ENCODE measurements around the gene LAMA2. TPM values are rescaled to one million over a fixed set of nuclear protein-coding genes. Genes with fewer than 3 reads are reported as not detected.

Gene LAMA2
- total RNA-seq, 1 donor from 2014 or later, result 0.27 TPM

DNA sequence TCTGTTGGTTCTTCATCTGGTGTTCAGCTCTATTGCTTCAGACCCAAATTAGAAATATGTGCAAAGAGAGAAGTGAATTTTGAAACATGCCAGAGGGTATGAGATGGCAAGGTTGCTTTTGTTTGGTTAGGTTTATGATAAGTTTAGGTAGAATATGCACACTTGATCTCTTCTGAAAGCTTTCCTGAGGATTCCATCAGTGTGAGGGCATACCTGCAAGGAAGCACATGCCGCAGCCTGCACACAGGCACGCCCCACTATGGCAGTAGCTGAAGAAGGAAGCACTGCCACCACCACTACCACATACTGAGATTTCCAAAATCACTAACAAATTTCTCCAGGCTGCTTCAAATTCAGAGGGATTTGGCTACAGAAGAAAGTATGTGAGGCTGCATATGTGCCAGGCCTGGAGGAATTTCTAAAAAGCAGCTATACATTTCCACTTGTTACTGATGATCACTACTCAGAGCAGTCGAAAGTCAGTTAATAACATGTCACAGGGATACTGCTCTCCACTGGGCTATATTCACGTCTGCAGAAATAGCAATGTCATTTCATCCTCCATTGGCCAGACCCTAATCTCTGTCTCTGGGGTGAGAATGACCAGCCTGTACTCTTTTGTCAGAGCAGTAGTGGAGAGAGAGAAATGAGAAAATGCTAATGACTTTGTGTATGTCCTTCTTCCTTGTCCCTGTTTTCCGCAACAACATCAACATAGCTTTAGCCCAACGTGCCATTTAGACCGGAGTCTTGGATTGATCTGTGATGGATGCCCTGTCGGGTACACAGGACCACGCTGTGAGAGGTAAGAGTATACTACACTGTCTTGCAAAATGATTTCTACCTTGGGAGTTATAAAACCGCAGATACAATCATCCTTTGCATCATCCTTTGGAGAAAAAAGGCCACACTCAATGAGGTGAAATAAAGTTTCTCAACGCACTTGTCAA is 396.7 kb downstream of the LAMA2 start:
- ATAC-seq (ENCODE audit: low read depth) (no peak), DNase-seq (no peak)
- TF ChIP-seq, protein P1, sequence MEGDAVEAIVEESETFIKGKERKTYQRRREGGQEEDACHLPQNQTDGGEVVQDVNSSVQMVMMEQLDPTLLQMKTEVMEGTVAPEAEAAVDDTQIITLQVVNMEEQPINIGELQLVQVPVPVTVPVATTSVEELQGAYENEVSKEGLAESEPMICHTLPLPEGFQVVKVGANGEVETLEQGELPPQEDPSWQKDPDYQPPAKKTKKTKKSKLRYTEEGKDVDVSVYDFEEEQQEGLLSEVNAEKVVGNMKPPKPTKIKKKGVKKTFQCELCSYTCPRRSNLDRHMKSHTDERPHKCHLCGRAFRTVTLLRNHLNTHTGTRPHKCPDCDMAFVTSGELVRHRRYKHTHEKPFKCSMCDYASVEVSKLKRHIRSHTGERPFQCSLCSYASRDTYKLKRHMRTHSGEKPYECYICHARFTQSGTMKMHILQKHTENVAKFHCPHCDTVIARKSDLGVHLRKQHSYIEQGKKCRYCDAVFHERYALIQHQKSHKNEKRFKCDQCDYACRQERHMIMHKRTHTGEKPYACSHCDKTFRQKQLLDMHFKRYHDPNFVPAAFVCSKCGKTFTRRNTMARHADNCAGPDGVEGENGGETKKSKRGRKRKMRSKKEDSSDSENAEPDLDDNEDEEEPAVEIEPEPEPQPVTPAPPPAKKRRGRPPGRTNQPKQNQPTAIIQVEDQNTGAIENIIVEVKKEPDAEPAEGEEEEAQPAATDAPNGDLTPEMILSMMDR (IDR thresholded peaks at IDR 0.05), result no peak
- H3K36me3 Mint-ChIP-seq (ENCODE audit: low read depth), result no peaks in the 10 kb centered on the region
- H3K9me3 Mint-ChIP-seq, result no peaks in the 10 kb centered on the region
- ChIA-PET POLR2A (no interaction called here), CTCF (no interaction called here)
- intact Hi-C loops (cut with micrococcal nuclease), result no loop called here
- H3K27me3 Mint-ChIP-seq, result no peaks in the 10 kb centered on the region
- no peak overlapping the region for H3K4me3 Mint-ChIP-seq
- no peak overlapping the region for H3K27ac Mint-ChIP-seq
- no peaks in the 10 kb centered on the region for H3K4me1 Mint-ChIP-seq

DNA sequence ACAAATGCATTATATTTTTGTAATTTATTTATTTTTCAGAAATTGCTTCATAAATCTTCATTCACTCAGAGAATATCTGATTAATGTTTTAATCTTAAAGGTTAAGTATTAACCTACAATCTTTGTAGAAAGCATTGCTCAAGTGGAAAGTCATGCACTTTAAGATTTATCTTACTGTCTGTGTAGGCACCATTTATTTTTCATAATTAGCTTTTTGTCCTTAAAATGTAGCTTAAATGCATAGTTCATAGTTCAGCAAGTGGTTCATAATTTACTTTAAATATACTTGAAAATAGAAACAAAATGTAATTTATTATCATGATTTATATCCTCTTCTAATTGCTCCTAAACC is 397.3 kb downstream of the LAMA2 start:
- ATAC-seq (ENCODE audit: low read depth), result no peak
- H3K9me3 Mint-ChIP-seq, result no peaks in the 10 kb centered on the region

DNA sequence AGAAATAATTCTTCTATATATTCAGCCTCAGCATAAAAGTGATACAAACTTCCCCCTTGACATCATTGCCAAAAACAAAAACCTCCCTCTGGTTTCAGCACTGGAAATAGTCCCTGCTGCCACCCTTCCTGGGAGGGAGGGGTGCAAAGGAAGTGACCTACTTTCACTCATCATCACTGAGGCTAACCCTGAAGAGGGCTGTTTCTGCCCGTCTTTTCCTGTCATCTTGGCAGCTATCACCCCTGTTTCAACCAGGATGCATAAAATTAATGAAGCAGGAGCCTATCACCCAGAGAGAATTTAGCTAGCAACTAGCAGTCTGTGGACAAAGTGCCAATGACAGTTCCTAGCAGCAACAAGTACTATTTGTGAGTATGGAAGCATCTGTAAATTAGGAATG is 397.8 kb downstream of the LAMA2 start:
- no peak for ATAC-seq (ENCODE audit: low read depth)

More for the DNA sequence above, 397.3 kb downstream of the LAMA2 start:
- H3K27ac Mint-ChIP-seq, result no peak overlapping the region
- POLR2A ChIA-PET, result no interaction called here
- CTCF ChIA-PET, result no interaction called here
- no peak for DNase-seq
- TF ChIP-seq, protein P1 (IDR thresholded peaks at IDR 0.05), result no peak
- no peaks in the 10 kb centered on the region for H3K36me3 Mint-ChIP-seq (ENCODE audit: low read depth)
- no peaks in the 10 kb centered on the region for H3K27me3 Mint-ChIP-seq
- no peaks in the 10 kb centered on the region for H3K4me1 Mint-ChIP-seq
- no peak overlapping the region for H3K4me3 Mint-ChIP-seq
- intact Hi-C loops (cut with micrococcal nuclease), result no loop called here

DNA sequence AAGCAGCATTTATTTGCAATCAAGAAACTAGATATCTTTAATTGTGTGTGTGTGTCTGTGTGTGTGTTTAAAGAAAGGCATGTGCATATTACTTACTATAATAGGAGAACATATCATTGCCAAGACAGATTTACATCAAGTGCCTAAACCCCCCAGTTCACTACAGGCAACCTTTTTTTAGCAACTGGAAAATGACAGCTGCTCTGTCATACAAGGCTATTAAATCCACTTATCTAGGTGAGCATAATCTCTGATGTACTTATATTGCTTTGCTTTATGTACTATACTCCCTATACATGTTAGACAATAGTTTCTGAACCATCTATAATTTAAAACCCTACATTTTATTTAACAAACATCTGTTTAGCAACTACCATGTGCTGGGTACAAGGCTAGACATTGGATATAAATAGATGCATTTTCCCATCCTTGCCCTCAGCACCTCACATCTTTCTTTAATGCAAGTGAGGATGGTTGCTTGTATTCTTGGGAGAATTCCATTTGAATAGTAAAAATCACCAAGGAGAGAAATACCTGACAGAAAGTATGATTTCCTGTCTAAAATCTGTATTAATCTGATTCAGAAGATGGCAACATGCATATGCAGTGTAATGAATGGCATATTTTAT is 398.3 kb downstream of the LAMA2 start:
- no peaks in the 10 kb centered on the region for H3K4me1 Mint-ChIP-seq
- TF ChIP-seq, protein P1 (IDR thresholded peaks at IDR 0.05), result no peak
- DNase-seq (no peak), ATAC-seq (ENCODE audit: low read depth) (no peak)
- no peaks in the 10 kb centered on the region for H3K27me3 Mint-ChIP-seq
- H3K4me3 Mint-ChIP-seq, result no peak overlapping the region
- no peak overlapping the region for H3K27ac Mint-ChIP-seq
- H3K36me3 Mint-ChIP-seq (ENCODE audit: low read depth), result no peaks in the 10 kb centered on the region
- no peaks in the 10 kb centered on the region for H3K9me3 Mint-ChIP-seq
- CTCF ChIA-PET, result no interaction called here
- POLR2A ChIA-PET, result no interaction called here
- intact Hi-C loops (cut with micrococcal nuclease), result no loop called here

More for the DNA sequence above, 397.8 kb downstream of the LAMA2 start:
- Mint-ChIP-seq H3K27me3 (no peaks in the 10 kb centered on the region), H3K36me3 (ENCODE audit: low read depth) (no peaks in the 10 kb centered on the region), H3K9me3 (no peaks in the 10 kb centered on the region), H3K4me3 (no peak overlapping the region), H3K27ac (no peak overlapping the region), H3K4me1 (no peaks in the 10 kb centered on the region)
- intact Hi-C loops (cut with micrococcal nuclease), result no loop called here
- ChIA-PET CTCF (no interaction called here), POLR2A (no interaction called here)
- TF ChIP-seq, protein P1 (IDR thresholded peaks at IDR 0.05), result no peak
- DNase-seq, result no peak

DNA sequence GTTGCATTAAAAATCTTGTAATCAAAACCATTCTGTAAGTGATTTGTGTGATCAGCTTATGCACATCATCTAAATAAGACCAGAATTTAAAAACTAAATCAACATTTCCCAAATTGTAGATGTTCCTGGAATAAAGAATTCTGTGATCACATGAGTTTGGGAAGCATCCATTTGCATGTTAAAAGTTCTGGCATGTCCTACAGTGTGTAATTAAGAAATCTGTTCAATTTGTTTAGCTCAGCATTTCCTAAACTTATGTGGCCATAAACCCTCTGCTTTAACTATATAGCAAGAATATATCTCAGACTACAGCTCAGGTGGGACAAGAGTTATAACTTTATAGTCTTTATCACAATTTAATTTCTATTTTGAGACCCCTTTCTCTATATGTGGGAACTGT is 399.1 kb downstream of the LAMA2 start:
- H3K36me3 Mint-ChIP-seq (ENCODE audit: low read depth), result no peaks in the 10 kb centered on the region
- ChIA-PET CTCF (no interaction called here), POLR2A (no interaction called here)
- H3K4me3 Mint-ChIP-seq, result no peak overlapping the region
- no peak for DNase-seq
- ATAC-seq (ENCODE audit: low read depth), result no peak
- TF ChIP-seq, protein P1 (IDR thresholded peaks at IDR 0.05), result no peak
- intact Hi-C loops (cut with micrococcal nuclease), result no loop called here
- no peaks in the 10 kb centered on the region for H3K27me3 Mint-ChIP-seq
- no peak overlapping the region for H3K27ac Mint-ChIP-seq
- H3K9me3 Mint-ChIP-seq, result no peaks in the 10 kb centered on the region
- H3K4me1 Mint-ChIP-seq, result no peaks in the 10 kb centered on the region
